Measurements from ENCODE around the gene DNAH9. TPM values are rescaled to one million over a fixed set of nuclear protein-coding genes. Genes with fewer than 3 reads are reported as not detected.

Gene DNAH9
- total RNA-seq, 1 donor from 2014 or later: 0.08 TPM

GRCh38 chr17:11896199-11896598, 297.9 kb downstream of the DNAH9 start:
- intact Hi-C loops (cut with micrococcal nuclease): no loop called here
- Histone ChIP-seq H3K27me3 (ENCODE audit: low read depth) (peaks cover 8% of the 10 kb centered on the region), H3K27ac (replicated peaks) (no peak overlapping the region), H3K36me3 (no peaks in the 10 kb centered on the region), H3K9me3 (replicated peaks) (no peaks in the 10 kb centered on the region), H3K4me3 (no peak overlapping the region), H3K4me1 (peaks cover 8% of the 10 kb centered on the region)
- no peak for DNase-seq
- TF ChIP-seq CTCF (IDR thresholded peaks at IDR 0.05; ENCODE audit: borderline replicate concordance): no peak

GRCh38 chr17:11898526-11899235, 300.4 kb downstream of the DNAH9 start:
- Histone ChIP-seq H3K36me3 (no peaks in the 10 kb centered on the region), H3K27me3 (ENCODE audit: low read depth) (peaks cover 9% of the 10 kb centered on the region), H3K27ac (replicated peaks) (no peak overlapping the region), H3K9me3 (replicated peaks) (no peaks in the 10 kb centered on the region), H3K4me3 (no peak overlapping the region), H3K4me1 (peaks cover 8% of the 10 kb centered on the region)
- intact Hi-C loops (cut with micrococcal nuclease): no loop called here
- no peak for DNase-seq
- no peak for TF ChIP-seq CTCF (IDR thresholded peaks at IDR 0.05; ENCODE audit: borderline replicate concordance)

GRCh38 chr17:11899537-11899942, 301.3 kb downstream of the DNAH9 start:
- Histone ChIP-seq H3K27me3 (ENCODE audit: low read depth) (peaks cover 9% of the 10 kb centered on the region), H3K9me3 (replicated peaks) (no peaks in the 10 kb centered on the region), H3K27ac (replicated peaks) (peak overlapping the region; percentile 21), H3K4me3 (no peak overlapping the region), H3K36me3 (no peaks in the 10 kb centered on the region), H3K4me1 (peaks cover 8% of the 10 kb centered on the region)
- no peak for DNase-seq
- intact Hi-C loops (cut with micrococcal nuclease): no loop called here
- no peak for TF ChIP-seq CTCF (IDR thresholded peaks at IDR 0.05; ENCODE audit: borderline replicate concordance)

GRCh38 chr17:11900041-11900476, 301.8 kb downstream of the DNAH9 start:
- H3K4me1 ChIP-seq: peaks cover 8% of the 10 kb centered on the region
- H3K4me3 ChIP-seq: no peak overlapping the region
- H3K27ac ChIP-seq (replicated peaks): no peak overlapping the region
- H3K36me3 ChIP-seq: no peaks in the 10 kb centered on the region
- peaks cover 9% of the 10 kb centered on the region for H3K27me3 ChIP-seq (ENCODE audit: low read depth)
- H3K9me3 ChIP-seq (replicated peaks): no peaks in the 10 kb centered on the region
- intact Hi-C loops (cut with micrococcal nuclease): no loop called here
- TF ChIP-seq CTCF (IDR thresholded peaks at IDR 0.05; ENCODE audit: borderline replicate concordance): no peak
- DNase-seq: peak; percentile 21

- TF ChIP-seq CTCF (IDR thresholded peaks at IDR 0.05; ENCODE audit: borderline replicate concordance): no peak
- no peaks in the 10 kb centered on the region for H3K36me3 ChIP-seq
- intact Hi-C loops (cut with micrococcal nuclease): no loop called here
- H3K9me3 ChIP-seq (replicated peaks): no peaks in the 10 kb centered on the region
- peaks cover 8% of the 10 kb centered on the region for H3K4me1 ChIP-seq
- H3K27ac ChIP-seq (replicated peaks): no peak overlapping the region
- DNase-seq: no peak
- peaks cover 9% of the 10 kb centered on the region for H3K27me3 ChIP-seq (ENCODE audit: low read depth)
- H3K4me3 ChIP-seq: no peak overlapping the region
Observed at GRCh38 chr17:11900655-11901054, 302.4 kb downstream of the DNAH9 start.
